Testis (tissue), 2 donors: ENCODE data around the gene IGFLR1.

Source experiments
- CTCF ChIP-seq, 3 experiments: fragments of 450-650 bp in 2 of 3; fragments of 200-600 bp in 1 of 3; sonication (generic) in 1 of 3; IDR thresholded peaks; one replicate each; pipeline ENCODE4 v1.5.1; 2016 to 2019; ENCODE audit warnings: antibody characterized with exemption in 3 of 3, mild to moderate bottlenecking in 2 of 3, moderate library complexity in 1 of 3
- POLR2A ChIP-seq: fragments of 450-650 bp; IDR thresholded peaks from one replicate; pipeline ENCODE4 v1.6.1; 2017; ENCODE audit warnings: antibody characterized with exemption, mild to moderate bottlenecking, moderate library complexity

DNA sequence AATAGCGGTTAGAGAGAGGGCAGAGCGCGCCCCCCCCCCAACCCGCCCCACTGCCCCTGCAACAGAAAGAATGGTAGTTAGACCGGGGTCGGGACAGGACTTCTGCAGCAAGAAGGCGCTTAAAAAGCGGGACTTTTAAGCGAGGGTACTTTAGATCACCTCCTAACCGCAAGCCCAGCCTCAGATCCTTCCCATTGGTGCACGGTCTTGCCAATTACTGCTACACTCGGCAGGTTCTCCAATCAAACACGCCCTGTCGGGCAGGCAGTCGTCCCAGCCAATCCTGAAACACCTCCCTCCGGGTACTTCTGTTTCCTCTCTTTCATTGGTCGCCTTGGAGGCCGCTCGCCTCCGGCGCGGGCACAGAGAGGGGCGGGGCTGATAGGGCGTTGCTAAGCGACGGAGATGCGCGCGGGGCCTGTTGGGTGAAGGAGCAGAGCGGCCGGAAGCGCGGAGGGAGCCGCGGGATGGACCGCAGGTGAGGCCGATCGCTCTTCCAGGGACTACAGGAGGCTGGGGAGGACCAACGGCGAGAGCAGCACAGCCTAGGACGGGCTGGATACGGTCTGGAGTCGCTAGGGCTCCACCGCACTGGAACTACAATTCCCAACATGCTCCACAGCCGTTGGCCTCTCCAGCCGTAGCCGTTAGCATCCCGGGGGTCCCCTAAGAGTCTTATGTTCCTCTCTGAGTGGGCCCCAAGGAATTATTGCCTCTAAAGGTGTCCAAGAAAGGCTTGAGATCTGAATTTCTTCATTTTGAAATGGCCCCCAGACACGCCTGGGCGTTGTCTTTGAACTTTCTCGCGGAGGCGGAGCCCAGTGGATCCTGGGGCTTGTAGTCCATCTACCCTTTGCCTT is 15.7 kb upstream of the IGFLR1 start, which contains the start of gene PROSER3:
- TF ChIP-seq CTCF (IDR thresholded peaks at IDR 0.05) = peak in 1 of 3 experiments; percentile 1
- TF ChIP-seq POLR2A = no peak
